DMS79 (cell line): ENCODE data around the gene ODR4.
"Not testable (repeated sequence)": the region's sequence is repeated elsewhere in the genome, so short reads cannot be mapped to it uniquely, and the experiment has no call there.

ENCODE experiments used
- DNase-seq: peaks from one replicate; lab custom pipeline; 2025; lab: John Stamatoyannopoulos, UW

The ODR4 gene

DNA sequence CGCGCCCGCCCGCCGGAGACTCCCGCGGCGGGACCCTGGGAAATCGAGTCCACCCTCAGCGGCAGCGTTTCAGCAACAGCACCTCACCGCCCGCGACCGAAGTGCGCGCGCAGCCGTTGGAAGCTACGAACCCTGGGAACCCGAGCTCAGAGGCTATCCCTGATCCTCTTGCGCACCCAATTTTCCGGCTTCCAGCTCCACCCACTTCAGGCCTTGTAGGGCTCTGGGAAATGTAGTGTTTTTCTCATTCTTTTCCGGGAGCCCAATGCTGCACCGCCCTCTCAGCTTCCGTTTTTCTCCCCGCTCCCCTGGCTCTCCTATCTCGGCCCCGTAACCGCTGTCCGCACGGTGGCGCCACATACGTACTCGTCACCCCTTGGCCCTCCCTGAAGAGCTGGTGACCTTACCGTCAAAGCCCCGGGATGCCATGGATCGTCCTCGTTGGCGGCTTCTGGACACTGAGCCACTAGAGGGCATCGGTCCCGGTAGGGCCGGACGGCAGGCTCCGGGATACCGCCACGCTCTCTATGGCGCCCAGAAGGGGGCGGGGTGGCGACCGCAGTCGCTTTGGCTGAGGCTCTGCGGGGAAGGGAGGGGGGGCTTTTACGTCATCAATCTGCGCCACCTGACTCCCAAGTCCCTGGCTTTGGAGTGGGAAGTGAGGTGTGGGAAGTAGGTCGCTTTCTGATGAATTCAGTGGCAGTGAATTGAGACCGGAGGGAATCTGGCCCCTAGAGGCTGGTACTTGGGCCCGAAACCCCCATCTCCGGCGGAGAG, at the start of gene ODR4, which contains the start of gene TPR:
Gene ODR4, plus strand, starts transcription at position 687 of the 777 bp plus-strand sequence. CDS start 3,948 bp downstream, outside the sequence.
Gene TPR, minus strand, starts transcription at position 102 of the 777 bp plus-strand sequence. CDS start 225 bp downstream, outside the sequence.
- DNase-seq: peak; percentile 99

GRCh38 chr1:186326009-186326408, 49.6 kb upstream of the ODR4 start:
- DNase-seq: no peak

DNA sequence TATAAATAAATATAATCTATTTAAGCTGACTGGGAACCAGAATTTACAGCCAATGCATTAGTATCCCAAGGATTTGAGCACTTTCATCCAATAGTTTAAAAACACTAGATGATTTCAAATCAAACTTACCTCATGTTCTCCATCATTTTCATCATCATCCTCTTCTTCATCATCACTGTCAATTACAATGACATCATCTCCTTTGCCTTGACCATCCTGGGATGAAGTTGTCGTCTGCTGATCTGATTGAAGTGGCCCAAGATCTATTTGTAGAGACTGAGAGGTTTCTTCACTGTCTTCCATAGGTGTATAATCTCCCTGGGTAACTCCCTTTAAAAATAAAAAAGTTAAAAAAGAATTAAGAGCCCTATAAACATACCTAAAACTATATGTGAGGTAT, 48.3 kb upstream of the ODR4 start:
- DNase-seq: no peak

- DNase-seq: no peak
Measured at GRCh38 chr1:186330758-186331157, 44.9 kb upstream of the ODR4 start.

- DNase-seq: no peak
Measured at GRCh38 chr1:186337554-186337953, 38.1 kb upstream of the ODR4 start.

GRCh38 chr1:186340772-186341171, 34.9 kb upstream of the ODR4 start:
- DNase-seq: no peak

DNA sequence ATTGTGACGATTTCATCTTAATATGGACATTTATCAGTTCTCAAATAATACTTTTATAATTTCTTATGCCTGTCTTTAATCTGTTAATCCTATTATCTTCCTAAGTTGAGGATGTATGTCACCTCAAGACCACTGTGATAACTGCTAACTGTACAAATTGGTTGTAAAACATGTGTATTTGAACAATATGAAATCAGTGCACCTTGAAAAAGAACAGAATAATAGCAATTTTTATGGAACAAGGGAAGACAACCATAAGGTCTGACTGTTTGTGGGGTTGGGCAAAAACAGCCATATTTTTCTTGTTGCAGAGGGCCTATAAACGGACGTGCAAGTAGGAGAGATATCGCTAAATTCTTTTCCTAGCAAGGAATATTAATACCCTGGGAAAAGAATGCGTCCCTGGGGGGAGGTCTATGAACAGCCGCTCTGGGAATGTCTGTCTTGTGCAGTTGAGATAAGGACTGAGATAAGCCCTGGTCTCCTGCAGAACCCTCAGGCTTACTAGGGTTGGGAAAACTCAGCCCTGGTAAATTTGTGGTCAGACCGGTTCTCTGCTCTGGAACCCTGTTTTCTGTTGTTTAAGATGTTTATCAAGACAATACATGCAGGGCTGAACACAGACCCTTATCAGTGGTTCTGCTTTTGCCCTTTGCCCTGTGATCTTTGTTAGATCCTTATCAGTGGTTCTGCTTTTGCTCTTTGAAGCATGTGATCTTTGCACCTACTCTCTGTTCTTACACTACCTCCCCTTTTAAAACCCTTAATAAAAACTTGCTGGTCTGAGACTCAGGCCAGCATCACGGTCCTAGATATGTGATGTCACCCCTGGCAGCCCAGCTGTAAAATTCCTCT, 27.6 kb upstream of the ODR4 start:
- DNase-seq: not testable (repeated sequence)

DNA sequence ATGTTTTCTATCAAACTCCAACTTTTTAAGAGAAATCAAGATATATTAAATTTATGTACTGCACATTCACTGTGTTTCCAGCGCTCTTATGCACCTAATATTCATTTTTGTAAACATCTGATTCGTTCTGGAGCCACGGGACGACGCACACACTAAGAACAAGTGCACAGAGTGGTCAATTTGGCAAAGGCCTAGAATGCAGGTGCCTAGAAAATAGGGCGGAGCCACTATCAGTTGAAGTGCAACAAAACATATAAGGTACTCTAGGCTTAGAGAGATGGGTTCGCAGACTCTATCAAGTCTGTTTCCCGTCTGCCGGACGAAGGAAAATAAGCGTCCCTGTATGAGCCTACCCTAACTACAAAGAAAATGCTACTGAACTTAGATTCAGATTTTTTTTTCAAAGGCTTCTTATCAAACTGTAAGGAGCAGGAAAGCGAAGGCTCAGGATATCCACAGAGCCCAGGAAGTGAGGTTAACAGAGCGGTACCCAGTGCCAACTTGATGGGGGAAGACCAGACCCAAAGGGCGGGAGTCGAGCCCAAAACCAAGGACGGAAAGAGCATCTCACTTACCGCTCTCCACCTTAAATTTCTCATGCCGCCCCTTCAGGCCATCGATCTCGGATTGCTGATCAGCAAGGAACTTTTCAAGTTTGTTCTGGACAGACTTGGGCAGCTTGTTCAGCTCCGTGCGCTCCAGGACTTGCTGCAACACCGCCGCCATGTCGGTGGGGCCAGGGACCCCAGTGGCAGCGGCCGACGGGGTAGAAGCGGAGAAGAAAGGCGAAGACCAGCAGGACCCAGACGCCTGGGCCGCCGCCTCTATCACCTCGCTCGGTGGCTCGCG, 1.1 kb upstream of the ODR4 start:
- DNase-seq: peak; percentile 25

- no peak for DNase-seq
Measured at GRCh38 chr1:186375929-186376319, 286 bp downstream of the ODR4 start.

DNA sequence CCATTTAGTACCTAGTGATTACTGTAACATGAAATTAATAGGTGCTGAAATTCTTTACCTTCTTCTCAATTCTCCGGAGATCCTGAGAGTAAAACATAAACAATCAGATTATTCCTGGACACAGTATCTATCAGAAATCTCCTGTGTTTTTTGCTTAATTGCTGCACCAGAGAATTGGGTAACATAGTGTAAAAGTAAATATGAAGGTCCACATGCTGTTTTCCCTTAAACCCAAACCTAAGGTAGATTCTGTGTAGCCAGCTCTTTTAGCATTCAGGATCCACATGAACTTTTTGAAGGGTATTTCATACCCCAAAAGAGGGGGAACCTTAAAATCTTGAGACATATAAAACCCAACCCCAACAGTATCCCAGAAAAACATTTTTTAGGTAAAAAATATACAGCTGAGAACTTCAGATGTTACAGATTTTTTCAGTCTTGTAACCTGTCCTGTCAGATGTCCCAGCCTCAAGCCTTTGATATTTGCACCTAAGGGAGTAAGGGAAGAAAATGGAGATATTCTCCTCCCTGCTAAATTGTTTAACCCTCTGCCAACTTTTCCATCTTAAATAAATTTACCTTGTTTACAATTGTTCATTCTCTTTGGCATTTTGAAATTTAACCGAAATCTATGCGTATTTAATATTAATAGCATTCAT, 11.2 kb downstream of the ODR4 start:
- no peak for DNase-seq

DNA sequence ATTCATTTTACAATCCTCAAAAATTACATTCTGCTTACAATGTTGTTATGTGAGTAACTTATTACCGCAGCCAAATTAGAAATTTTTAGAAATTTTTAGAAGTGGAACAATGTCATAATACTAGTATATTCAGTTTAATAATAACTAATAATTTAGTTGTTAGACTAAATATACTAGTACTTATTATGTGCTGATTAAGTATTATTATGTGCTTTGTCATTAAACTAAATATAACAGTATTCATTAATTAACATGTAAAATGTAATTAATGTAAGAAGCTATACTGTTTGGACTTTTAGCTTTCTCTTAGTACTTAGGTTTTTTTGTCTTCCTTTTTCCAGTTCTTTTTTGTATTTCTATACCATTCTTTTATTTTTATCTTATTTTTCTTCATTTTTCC, 15.3 kb downstream of the ODR4 start:
- DNase-seq: no peak

DNA sequence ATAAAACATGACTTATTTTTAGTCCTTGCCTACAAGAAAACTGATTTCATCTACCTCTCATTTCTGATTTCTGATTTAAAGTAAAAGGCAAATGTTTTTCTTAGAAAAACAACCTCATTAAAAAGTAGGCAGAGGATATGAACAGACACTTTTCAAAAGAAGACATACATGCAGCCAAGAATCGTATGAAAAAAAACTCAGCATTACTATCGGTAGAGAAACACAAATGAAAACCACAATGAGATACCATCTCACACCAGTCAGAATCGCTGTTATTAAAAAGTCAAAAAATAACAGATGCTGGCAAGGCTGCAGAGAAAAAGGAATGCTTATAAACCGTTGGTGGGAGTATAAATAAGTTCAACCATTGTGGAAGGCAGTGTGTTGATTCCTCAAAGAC, 16.2 kb downstream of the ODR4 start:
- no peak for DNase-seq

- not testable (repeated sequence) for DNase-seq
Measured at GRCh38 chr1:186392711-186393110, 17.1 kb downstream of the ODR4 start.

GRCh38 chr1:186401446-186401845, 25.8 kb downstream of the ODR4 start:
- not testable (repeated sequence) for DNase-seq

- no peak for DNase-seq
Measured at GRCh38 chr1:186403632-186404031, 28.0 kb downstream of the ODR4 start.

GRCh38 chr1:186404454-186405051, 28.9 kb downstream of the ODR4 start:
- no peak for DNase-seq

GRCh38 chr1:186409091-186409490, 33.5 kb downstream of the ODR4 start:
- no peak for DNase-seq

GRCh38 chr1:186413319-186413718, 37.7 kb downstream of the ODR4 start:
- no peak for DNase-seq

GRCh38 chr1:186418503-186418902, 42.9 kb downstream of the ODR4 start:
- no peak for DNase-seq

GRCh38 chr1:186420311-186420710, 44.7 kb downstream of the ODR4 start:
- DNase-seq: no peak

- DNase-seq: no peak
Measured at GRCh38 chr1:186420923-186421322, 45.3 kb downstream of the ODR4 start.
